HCT116 (cell line): ENCODE results near the gene CBX3. TPM values are rescaled to one million over a fixed set of nuclear protein-coding genes. Genes with fewer than 3 reads are reported as not detected.
"Not testable (repeated sequence)": the region's sequence is repeated elsewhere in the genome, so short reads cannot be mapped to it uniquely, and the experiment has no call there.

Experiments
- ATAC-seq: fragments of 200-7000 bp; cut with Tn5 transposase; 2 replicates; pipeline ENCODE4 v1.9.1; 2020; ENCODE audit warnings: mild to moderate bottlenecking, moderate library complexity
- BruUV-seq: library from RNA; stranded (reverse); fragments of 400-500 nt; replicated peaks from 2 replicates; lab custom pipeline; 2021; lab: Mats Ljungman, UMichigan
- CTCF ChIA-PET: fragments of 300-600 bp; sonication (Branson Sonifier 250); formaldehyde crosslinking; loops from one replicate; lab custom pipeline; 2021; ENCODE audit warnings: antibody characterized with exemption; lab: Charles Lee
- POLR2A ChIA-PET: fragments of 300-600, 350-600 bp; sonication (Branson Sonifier 250); formaldehyde crosslinking; loops from one replicate; lab custom pipeline; 2021; ENCODE audit warnings: antibody characterized with exemption; lab: Charles Lee
- RAD21 ChIA-PET, 2 experiments: fragments of 300-600 bp; sonication (Branson Sonifier 250); formaldehyde crosslinking; loops; one replicate each; lab custom pipeline; 2023; ENCODE audit warnings: low total read pairs in 2 of 2; ENCODE audit not compliant: uncharacterized antibody in 2 of 2, unreplicated experiment in 2 of 2, low non-redundant PET in 1 of 2; lab: Charles Lee
- DNase-seq: peaks from one replicate; pipeline ENCODE4 v3.0.0-alpha.2; 2010; ENCODE audit warnings: low read depth, low spot score
- H2AFZ ChIP-seq: fragments of 200-600 bp; shearing (Covaris generic), sonication (generic); 2 replicates; pipeline ENCODE4 v1.6.1; 2017; ENCODE audit warnings: low read depth, mixed run types, mixed read lengths, antibody characterized with exemption, low read length; ENCODE audit not compliant: poor library complexity, severe bottlenecking
- H3K27ac ChIP-seq: 2 replicates; pipeline ENCODE4 v1.5.1; 2012; ENCODE audit warnings: low read depth, low read length
- H3K27me3 ChIP-seq: fragments of 200-600 bp; sonication (generic); 2 replicates; pipeline ENCODE4 v1.6.1; 2016; ENCODE audit warnings: mixed run types, low read length, mixed read lengths; ENCODE audit not compliant: insufficient read depth
- H3K36me3 ChIP-seq, 2 experiments: fragments of 200-500 bp in 1 of 2; fragments of 200-600 bp in 1 of 2; sonication (Bioruptor generic) in 1 of 2; sonication (generic) in 1 of 2; 2 replicates each; pipeline versions ENCODE4 v1.5.1 to v1.6.1; 2014 to 2016; ENCODE audit warnings: low read length in 2 of 2, inconsistent platforms in 1 of 2, mixed read lengths in 1 of 2, mixed run types in 1 of 2; ENCODE audit not compliant: insufficient read depth in 2 of 2, control insufficient read depth in 1 of 2
- H3K4me1 ChIP-seq, 2 experiments: fragments of 200-600 bp in 1 of 2; sonication (generic) in 1 of 2; 2 replicates each; pipeline versions ENCODE4 v1.5.1 to v1.6.1; 2012 to 2017; ENCODE audit warnings: low read length in 2 of 2, inconsistent platforms in 1 of 2, mild to moderate bottlenecking in 1 of 2, mixed read lengths in 1 of 2, mixed run types in 1 of 2, moderate library complexity in 1 of 2; ENCODE audit not compliant: insufficient read depth in 2 of 2, control insufficient read depth in 1 of 2
- H3K4me2 ChIP-seq: fragments of 200-600 bp; sonication (generic); 2 replicates; pipeline ENCODE4 v1.6.1; 2017; ENCODE audit warnings: mixed run types, low read length, mixed read lengths
- H3K4me3 ChIP-seq, 2 experiments: fragments of 200-600 bp in 1 of 2; sonication (generic) in 1 of 2; replicated peaks in 1 of 2; 2 replicates each; pipeline ENCODE4 v1.5.1; 2011 to 2016; ENCODE audit warnings: low read length in 2 of 2, control low read depth in 1 of 2, low read depth in 1 of 2, mild to moderate bottlenecking in 1 of 2, mixed read lengths in 1 of 2, mixed run types in 1 of 2
- H3K79me2 ChIP-seq: fragments of 200-600 bp; sonication (generic); 2 replicates; pipeline ENCODE4 v1.6.1; 2017; ENCODE audit warnings: mild to moderate bottlenecking, mixed run types, low read length, moderate library complexity, mixed read lengths; ENCODE audit not compliant: insufficient read depth
- H3K9ac ChIP-seq: fragments of 200-600 bp; sonication (generic); 2 replicates; pipeline ENCODE4 v1.6.1; 2016; ENCODE audit warnings: low read length, mixed read lengths
- H3K9me2 ChIP-seq: fragments of 200-600 bp; sonication (generic), shearing (Covaris generic); 2 replicates; pipeline ENCODE4 v1.6.1; 2017; ENCODE audit warnings: mixed run types, mild to moderate bottlenecking, moderate library complexity; ENCODE audit not compliant: insufficient read depth
- H3K9me3 ChIP-seq, 2 experiments: fragments of 200-500 bp in 1 of 2; fragments of 200-600 bp in 1 of 2; sonication (Bioruptor generic) in 1 of 2; sonication (generic) in 1 of 2; 2 replicates each; pipeline ENCODE4 v1.6.1; 2014 to 2017; ENCODE audit warnings: low read length in 2 of 2, mixed read lengths in 2 of 2, inconsistent platforms in 1 of 2, low read depth in 1 of 2, mild to moderate bottlenecking in 1 of 2, mixed run types in 1 of 2, moderate library complexity in 1 of 2; ENCODE audit not compliant: control insufficient read depth in 1 of 2, insufficient read depth in 1 of 2
- H4K20me1 ChIP-seq: fragments of 200-600 bp; sonication (generic), shearing (Covaris generic); 2 replicates; pipeline ENCODE4 v1.6.1; 2017; ENCODE audit warnings: mixed run types, mild to moderate bottlenecking, moderate library complexity; ENCODE audit not compliant: insufficient read depth
- CBX3 ChIP-seq: IDR thresholded peaks from 2 replicates; pipeline ENCODE4 v1.6.1; 2012; ENCODE audit warnings: low read depth
- EGR1 ChIP-seq: IDR thresholded peaks from 2 replicates; pipeline ENCODE4 v1.6.1; 2012; ENCODE audit warnings: low read depth
- FOSL1 ChIP-seq: IDR thresholded peaks from 2 replicates; pipeline ENCODE4 v1.6.1; 2012; ENCODE audit warnings: low read depth
- POLR2A ChIP-seq: IDR thresholded peaks from 2 replicates; pipeline ENCODE4 v1.7.0; 2011; ENCODE audit warnings: borderline replicate concordance; ENCODE audit not compliant: insufficient read depth, insufficient read length; ENCODE audit errors: extremely low read depth
- RAD21 ChIP-seq: IDR thresholded peaks from 2 replicates; pipeline ENCODE4 v1.6.1; 2012; ENCODE audit warnings: low read depth, mild to moderate bottlenecking
- REST ChIP-seq: IDR thresholded peaks from 2 replicates; pipeline ENCODE4 v1.6.1; 2012; ENCODE audit warnings: low read depth
- SIN3A ChIP-seq: IDR thresholded peaks from 2 replicates; pipeline ENCODE4 v1.6.1; 2012; ENCODE audit warnings: low read depth
- SRF ChIP-seq: IDR thresholded peaks from 2 replicates; pipeline ENCODE4 v1.6.1; 2012; ENCODE audit warnings: low read depth
- YY1 ChIP-seq: IDR thresholded peaks from 2 replicates; pipeline ENCODE4 v1.6.1; 2011; ENCODE audit warnings: low read length, low read depth, moderate library complexity, mild to moderate bottlenecking; ENCODE audit not compliant: insufficient replicate concordance; ENCODE audit errors: extremely low read depth
- ZFX ChIP-seq: fragments of 450-650 bp; IDR thresholded peaks from 2 replicates; pipeline ENCODE4 v1.6.1; 2017
- intact Hi-C: fragments of 100-400 bp; cut with micrococcal nuclease; formaldehyde crosslinking; loops from 2 replicates; pipeline ENCODE4 v1.10.0; 2022
- total RNA-seq: library from RNA; stranded (reverse); gene quantifications from one replicate; pipeline ENCODE4 v1.2.1, GENCODE V29; 2021; ENCODE audit not compliant: unreplicated experiment

CBX3 gene
- total RNA-seq, 1 experiment from 2014 or later = 274 TPM

- no peaks in the 10 kb centered on the region for H3K27me3 ChIP-seq
- H3K27ac ChIP-seq = no peak overlapping the region
- no peak overlapping the region for H3K4me2 ChIP-seq
- CTCF ChIA-PET = no interaction called here
- ATAC-seq (no peak), DNase-seq (no peak)
- no TSS peak for BruUV-seq
- no peaks in the 10 kb centered on the region for H3K9me2 ChIP-seq
- no peaks in the 10 kb centered on the region for H3K9me3 ChIP-seq
- no peaks in the 10 kb centered on the region for H3K36me3 ChIP-seq
- TF ChIP-seq SRF (no peak), POLR2A (no peak), YY1 (no peak), CBX3 (no peak), REST (no peak), SIN3A (no peak), RAD21 (no peak)
- POLR2A ChIA-PET = no interaction called here
- no peak overlapping the region for H3K4me3 ChIP-seq
- peaks cover 4% of the 10 kb centered on the region; the same call in 1 of the 2 replicates for H3K79me2 ChIP-seq
- no peak overlapping the region for H3K9ac ChIP-seq
- intact Hi-C loops = no loop called here
- peaks cover 5 to 8% of the 10 kb centered on the region in 2 experiments; a peak in 2 of 4 replicates for H3K4me1 ChIP-seq
- no peaks in the 10 kb centered on the region for H4K20me1 ChIP-seq
- no peak overlapping the region for H2AFZ ChIP-seq
- RAD21 ChIA-PET = interaction anchor here in 1 of 2 experiments (0.7 kb wide), 1 partner anchor 176 kb away, joined by 4 read pairs; no protein-coding TSS in a partner anchor
Observed at GRCh38 chr7:26171601-26172000, 29.9 kb upstream of the CBX3 start.

- Histone ChIP-seq H3K4me3 (no peak overlapping the region), H3K9me2 (no peaks in the 10 kb centered on the region), H2AFZ (no peak overlapping the region), H3K79me2 (peaks cover 4% of the 10 kb centered on the region; the same call in 1 of the 2 replicates), H3K4me1 (peaks cover 5 to 8% of the 10 kb centered on the region in 2 experiments; a peak in 2 of 4 replicates), H3K9me3 (no peaks in the 10 kb centered on the region), H3K27ac (no peak overlapping the region), H3K27me3 (no peaks in the 10 kb centered on the region), H4K20me1 (no peaks in the 10 kb centered on the region), H3K9ac (no peak overlapping the region), H3K4me2 (no peak overlapping the region), H3K36me3 (no peaks in the 10 kb centered on the region)
- intact Hi-C loops = no loop called here
- ChIA-PET RAD21 (no interaction called here), POLR2A (no interaction called here), CTCF (no interaction called here)
- TF ChIP-seq ZFX = no peak
- TF ChIP-seq SIN3A = no peak
- no peak for TF ChIP-seq EGR1
- TF ChIP-seq FOSL1 = no peak
- no TSS peak for BruUV-seq
- ATAC-seq (no peak), DNase-seq (no peak)
Observed at GRCh38 chr7:26172048-26172447, 29.5 kb upstream of the CBX3 start.

- RAD21 ChIA-PET, H3K36me3 ChIP-seq: not testable (repeated sequence)
Observed at GRCh38 chr7:26175903-26176302, 25.6 kb upstream of the CBX3 start.

More at GRCh38 chr7:26175903-26176302, 25.6 kb upstream of the CBX3 start:
- POLR2A ChIA-PET, intact Hi-C loops, ATAC-seq, H3K4me3 ChIP-seq, BruUV-seq, H3K27ac ChIP-seq, H3K9me2 ChIP-seq, H3K79me2 ChIP-seq, H2AFZ ChIP-seq, H4K20me1 ChIP-seq, CTCF ChIA-PET, H3K4me1 ChIP-seq, H3K4me2 ChIP-seq, H3K9me3 ChIP-seq, H3K9ac ChIP-seq, DNase-seq, H3K27me3 ChIP-seq: not testable (repeated sequence)
